Fibroblast of mammary gland (primary cell): ENCODE measurements around the gene CREB3L2.

Experiments used
- DNase-seq: peaks from one replicate; pipeline ENCODE4 v3.0.0-alpha.2; 2010; ENCODE audit warnings: low read depth
- H3K4me3 ChIP-seq: 2 replicates; pipeline ENCODE4 v1.5.1; 2011; ENCODE audit warnings: low read depth, mild to moderate bottlenecking, low read length, moderate library complexity; ENCODE audit not compliant: control insufficient read depth
- TF ChIP-seq, protein P1 (sequence below): conservative IDR thresholded peaks from 2 replicates; pipeline ENCODE4 v1.5.1; 2011; ENCODE audit warnings: low read depth, low read length, inconsistent platforms; ENCODE audit not compliant: control insufficient read depth, insufficient read depth

The CREB3L2 gene

DNA sequence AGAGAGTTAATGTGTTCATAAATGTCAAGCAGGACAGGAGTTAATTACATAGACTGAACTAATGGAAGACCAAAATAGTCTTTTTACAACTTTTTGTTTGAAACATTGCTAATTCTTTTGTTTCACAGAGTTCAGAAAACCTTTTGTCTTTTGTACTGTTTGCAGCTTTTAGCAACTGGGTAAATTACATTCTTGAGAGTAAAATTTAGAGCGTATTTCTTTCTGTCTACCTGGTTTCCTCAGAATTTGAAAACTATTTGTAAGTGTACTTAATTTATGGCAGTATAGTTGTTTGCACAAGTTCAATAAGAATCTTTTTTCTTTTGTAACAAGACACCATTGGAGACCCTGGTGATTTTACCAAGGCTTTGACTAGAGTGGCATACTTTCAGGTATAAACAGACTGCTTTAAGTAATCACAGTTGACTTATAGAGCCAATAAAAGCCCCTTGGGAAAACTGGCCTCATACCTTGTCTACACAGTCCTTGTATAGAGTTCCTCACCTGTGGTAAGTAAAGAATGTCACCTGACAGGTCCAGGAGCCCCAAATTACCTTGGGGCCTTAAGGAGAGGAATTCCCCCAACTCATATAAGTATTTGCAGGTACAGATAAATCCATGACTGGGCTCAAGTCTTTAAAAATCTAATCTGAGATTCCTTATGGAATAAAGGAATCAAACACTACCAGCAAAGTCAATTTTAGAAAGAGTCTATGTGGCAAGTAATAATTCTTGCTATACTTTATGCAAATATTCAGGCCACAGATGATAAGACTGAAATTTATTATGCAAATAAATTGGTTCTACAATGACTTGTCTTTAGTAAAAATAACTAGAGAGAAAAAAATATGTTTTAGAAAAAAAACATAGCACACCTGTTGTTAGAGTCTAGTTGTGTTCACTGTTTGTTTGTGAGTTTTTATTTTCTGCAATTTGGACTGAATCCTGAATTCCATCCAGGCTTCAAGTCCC, 23.6 kb upstream of the CREB3L2 start:
- H3K4me3 ChIP-seq = no peak overlapping the region
- TF ChIP-seq, protein P1, sequence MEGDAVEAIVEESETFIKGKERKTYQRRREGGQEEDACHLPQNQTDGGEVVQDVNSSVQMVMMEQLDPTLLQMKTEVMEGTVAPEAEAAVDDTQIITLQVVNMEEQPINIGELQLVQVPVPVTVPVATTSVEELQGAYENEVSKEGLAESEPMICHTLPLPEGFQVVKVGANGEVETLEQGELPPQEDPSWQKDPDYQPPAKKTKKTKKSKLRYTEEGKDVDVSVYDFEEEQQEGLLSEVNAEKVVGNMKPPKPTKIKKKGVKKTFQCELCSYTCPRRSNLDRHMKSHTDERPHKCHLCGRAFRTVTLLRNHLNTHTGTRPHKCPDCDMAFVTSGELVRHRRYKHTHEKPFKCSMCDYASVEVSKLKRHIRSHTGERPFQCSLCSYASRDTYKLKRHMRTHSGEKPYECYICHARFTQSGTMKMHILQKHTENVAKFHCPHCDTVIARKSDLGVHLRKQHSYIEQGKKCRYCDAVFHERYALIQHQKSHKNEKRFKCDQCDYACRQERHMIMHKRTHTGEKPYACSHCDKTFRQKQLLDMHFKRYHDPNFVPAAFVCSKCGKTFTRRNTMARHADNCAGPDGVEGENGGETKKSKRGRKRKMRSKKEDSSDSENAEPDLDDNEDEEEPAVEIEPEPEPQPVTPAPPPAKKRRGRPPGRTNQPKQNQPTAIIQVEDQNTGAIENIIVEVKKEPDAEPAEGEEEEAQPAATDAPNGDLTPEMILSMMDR = no peak
- DNase-seq = no peak

DNA sequence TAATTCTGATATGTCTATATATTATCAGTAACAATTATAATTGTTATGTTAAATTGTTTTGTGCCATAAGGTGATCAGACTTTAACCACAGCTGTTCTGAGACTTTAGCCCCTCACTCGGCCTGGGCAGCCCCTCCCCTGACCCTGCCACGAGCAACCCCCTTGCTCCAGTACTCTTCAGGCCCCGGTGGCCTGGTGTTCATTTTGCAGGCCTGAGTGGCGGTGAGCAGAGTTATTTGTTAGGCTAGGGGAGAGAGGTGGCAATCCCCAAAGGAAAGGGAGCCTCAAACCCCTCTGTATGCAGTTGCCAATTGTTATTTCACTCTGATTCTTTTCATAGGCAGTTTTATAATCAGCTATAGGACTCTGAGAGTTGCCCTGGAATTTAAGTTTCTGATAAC, 22.9 kb upstream of the CREB3L2 start:
- DNase-seq = no peak
- no peak overlapping the region for H3K4me3 ChIP-seq
- TF ChIP-seq, protein P1 = no peak

DNA sequence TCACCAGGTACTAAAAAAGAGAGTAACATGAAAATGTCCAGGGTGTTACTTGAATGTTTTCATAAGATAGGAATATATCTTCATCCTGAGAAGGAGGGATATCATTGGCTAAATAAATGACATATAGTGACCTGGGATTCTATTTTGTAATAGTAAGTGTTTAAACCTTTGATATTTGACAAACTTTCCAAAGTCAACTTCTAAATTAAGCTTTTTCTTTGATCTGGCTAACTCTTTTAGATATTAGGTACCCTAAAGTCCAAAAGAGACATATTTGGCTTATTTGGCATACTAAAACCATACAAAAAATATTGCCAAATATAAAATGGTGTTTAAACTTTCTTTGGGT, 22.4 kb upstream of the CREB3L2 start:
- TF ChIP-seq, protein P1 = no peak
- DNase-seq = no peak
- H3K4me3 ChIP-seq = no peak overlapping the region

DNA sequence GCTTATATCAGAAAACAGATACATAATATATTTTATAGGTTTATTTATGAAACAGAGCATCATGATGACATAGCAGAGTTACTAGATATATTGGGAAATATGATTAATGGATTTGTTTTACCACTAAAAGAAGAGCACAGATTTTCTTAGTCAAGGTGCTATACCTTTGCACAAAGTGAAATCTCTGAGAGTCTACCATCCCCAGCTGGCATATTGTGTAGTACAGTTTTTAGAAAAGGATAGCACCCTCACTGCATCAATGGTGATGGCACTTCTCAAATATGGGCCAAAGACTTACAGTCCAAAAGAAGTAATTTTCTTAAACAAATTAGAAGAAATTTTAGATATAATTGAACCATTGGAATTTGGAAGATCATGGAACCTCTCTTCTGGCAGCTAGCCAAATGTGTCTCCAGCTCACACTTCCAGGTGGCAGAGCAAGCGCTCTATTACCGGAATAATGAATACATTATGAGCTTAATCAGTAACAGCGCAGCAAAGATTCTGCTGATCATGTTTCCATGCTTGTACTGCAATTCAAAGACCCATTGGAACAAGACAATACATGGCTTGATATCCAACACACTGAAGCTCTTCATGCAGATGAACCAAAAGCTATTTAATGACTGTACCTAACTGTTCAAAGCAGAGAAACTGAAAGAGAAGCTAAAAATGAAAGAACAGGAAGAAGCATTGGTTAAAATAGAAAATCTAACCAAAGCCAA, 21.9 kb upstream of the CREB3L2 start:
- TF ChIP-seq, protein P1 = no peak
- DNase-seq = no peak

DNA sequence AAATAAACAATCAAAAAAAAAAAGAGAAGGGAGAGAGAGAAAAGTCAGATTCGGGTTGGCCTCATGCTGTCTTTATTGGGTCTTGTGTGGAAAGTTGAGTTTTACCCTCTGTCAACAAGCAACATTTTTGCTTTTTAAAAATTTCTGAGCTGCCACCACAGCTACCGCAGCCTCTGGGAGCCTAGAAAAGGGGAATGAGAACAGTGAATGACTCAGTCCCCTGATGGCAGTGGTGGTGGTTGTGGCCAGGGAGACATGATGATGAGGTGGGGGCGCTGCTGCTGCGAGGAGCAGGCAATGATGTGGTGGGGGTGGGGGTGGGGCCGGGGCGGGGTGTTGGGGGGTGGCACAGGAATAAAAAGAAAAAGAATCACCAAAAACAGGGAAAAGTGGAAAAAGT, 20.0 kb upstream of the CREB3L2 start:
- TF ChIP-seq, protein P1 = no peak
- no peak for DNase-seq
- H3K4me3 ChIP-seq = no peak overlapping the region

More for the DNA sequence above, 21.9 kb upstream of the CREB3L2 start:
- H3K4me3 ChIP-seq = no peak overlapping the region

DNA sequence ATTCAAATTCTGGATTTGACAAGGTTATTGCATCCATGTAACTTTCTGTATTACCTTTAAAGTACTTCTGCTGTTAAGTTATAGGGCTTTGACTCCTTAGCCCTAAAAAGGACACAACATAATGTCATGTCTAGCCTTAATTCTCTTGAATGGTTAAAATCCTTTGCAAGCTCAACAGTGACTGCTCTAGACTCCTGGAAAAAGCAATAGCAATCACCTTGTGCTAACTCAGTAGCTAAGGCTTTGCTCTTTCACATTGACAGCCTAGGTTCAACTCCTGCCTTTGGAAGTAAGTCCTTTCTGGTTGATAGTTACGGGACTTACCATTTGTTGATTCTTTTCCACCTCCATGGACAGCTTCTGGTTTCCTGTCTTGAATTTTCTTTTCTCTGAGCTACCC, 16.1 kb upstream of the CREB3L2 start:
- H3K4me3 ChIP-seq = no peak overlapping the region
- TF ChIP-seq, protein P1 = no peak
- no peak for DNase-seq
